Thyroid gland (tissue), 4 donors: ENCODE measurements around the gene ARHGEF33.

Source experiments
- POLR2A ChIP-seq, 2 donors: fragments of 450-650 bp; IDR thresholded peaks; one replicate each; pipeline ENCODE4 v1.6.1; 2017; ENCODE audit warnings: antibody characterized with exemption in 2 of 2, mild to moderate bottlenecking in 2 of 2, moderate library complexity in 1 of 2
- TF ChIP-seq, protein P1 (sequence below), 6 experiments: fragments of 200-600 bp in 3 of 6; fragments of 450-650 bp in 3 of 6; sonication (generic) in 3 of 6; IDR thresholded peaks; one replicate each; pipeline ENCODE4 v1.5.1; 2016 to 2019; ENCODE audit warnings: antibody characterized with exemption in 6 of 6, mild to moderate bottlenecking in 2 of 6, inconsistent platforms in 1 of 6, moderate library complexity in 1 of 6

DNA sequence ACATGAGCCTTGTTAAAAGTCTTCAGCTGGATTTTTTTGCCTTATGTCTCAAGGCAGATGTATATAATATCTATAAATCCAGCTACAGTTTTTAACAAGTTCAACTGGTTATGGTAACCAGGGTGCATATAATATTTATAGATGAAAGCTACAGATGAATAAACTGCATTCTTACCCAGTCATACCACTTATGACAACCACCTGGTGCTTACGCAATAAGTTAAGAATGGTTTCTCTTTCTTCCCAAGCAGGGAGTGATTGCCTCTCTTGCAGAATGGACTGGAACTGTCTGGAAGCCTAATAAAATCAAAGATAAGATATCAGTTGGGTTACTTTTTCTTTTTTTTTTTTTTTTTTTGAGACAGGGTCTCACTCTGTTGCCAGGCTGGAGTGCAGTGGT is 33.5 kb upstream of the ARHGEF33 start:
- TF ChIP-seq, protein P1, sequence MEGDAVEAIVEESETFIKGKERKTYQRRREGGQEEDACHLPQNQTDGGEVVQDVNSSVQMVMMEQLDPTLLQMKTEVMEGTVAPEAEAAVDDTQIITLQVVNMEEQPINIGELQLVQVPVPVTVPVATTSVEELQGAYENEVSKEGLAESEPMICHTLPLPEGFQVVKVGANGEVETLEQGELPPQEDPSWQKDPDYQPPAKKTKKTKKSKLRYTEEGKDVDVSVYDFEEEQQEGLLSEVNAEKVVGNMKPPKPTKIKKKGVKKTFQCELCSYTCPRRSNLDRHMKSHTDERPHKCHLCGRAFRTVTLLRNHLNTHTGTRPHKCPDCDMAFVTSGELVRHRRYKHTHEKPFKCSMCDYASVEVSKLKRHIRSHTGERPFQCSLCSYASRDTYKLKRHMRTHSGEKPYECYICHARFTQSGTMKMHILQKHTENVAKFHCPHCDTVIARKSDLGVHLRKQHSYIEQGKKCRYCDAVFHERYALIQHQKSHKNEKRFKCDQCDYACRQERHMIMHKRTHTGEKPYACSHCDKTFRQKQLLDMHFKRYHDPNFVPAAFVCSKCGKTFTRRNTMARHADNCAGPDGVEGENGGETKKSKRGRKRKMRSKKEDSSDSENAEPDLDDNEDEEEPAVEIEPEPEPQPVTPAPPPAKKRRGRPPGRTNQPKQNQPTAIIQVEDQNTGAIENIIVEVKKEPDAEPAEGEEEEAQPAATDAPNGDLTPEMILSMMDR (IDR thresholded peaks at IDR 0.05), result no peak
- TF ChIP-seq POLR2A (IDR thresholded peaks at IDR 0.05), result no peak
